Measurements from ENCODE around the gene ITPKB.
"Not testable (repeated sequence)": the region's sequence is repeated elsewhere in the genome, so short reads cannot be mapped to it uniquely, and the experiment has no call there.

ITPKB gene

GRCh38 chr1:226625832-226626576, 113.1 kb downstream of the ITPKB start:
- no peak for TF ChIP-seq CTCF (IDR thresholded peaks at IDR 0.05; ENCODE audit: low read depth, low read length, missing control alignments)
- in situ Hi-C loops (cut with HindIII; ENCODE audit: low sequenced_read_pairs): loop anchor here (25.0 kb wide), 1 partner anchor 211 kb away; no protein-coding TSS in a partner anchor
- DNase-seq (ENCODE audit: low read depth): no peak
- no peak overlapping the region for H3K4me3 ChIP-seq (ENCODE audit: low read depth, low read length)

- no peak for TF ChIP-seq CTCF (IDR thresholded peaks at IDR 0.05; ENCODE audit: low read depth, low read length, missing control alignments)
- DNase-seq (ENCODE audit: low read depth): no peak
Observed at GRCh38 chr1:226625326-226625725, 113.8 kb downstream of the ITPKB start.

GRCh38 chr1:226624526-226624925, 114.6 kb downstream of the ITPKB start:
- no peak overlapping the region for H3K4me3 ChIP-seq (ENCODE audit: low read depth, low read length)
- in situ Hi-C loops (cut with HindIII; ENCODE audit: low sequenced_read_pairs): no loop called here
- TF ChIP-seq CTCF (IDR thresholded peaks at IDR 0.05; ENCODE audit: low read depth, low read length, missing control alignments): no peak
- no peak for DNase-seq (ENCODE audit: low read depth)

More at GRCh38 chr1:226625326-226625725, 113.8 kb downstream of the ITPKB start:
- in situ Hi-C loops (cut with HindIII; ENCODE audit: low sequenced_read_pairs): loop anchor here (25.0 kb wide), 1 partner anchor 212 kb away; no protein-coding TSS in a partner anchor
- H3K4me3 ChIP-seq (ENCODE audit: low read depth, low read length): no peak overlapping the region

- in situ Hi-C loops (cut with HindIII; ENCODE audit: low sequenced_read_pairs): no loop called here
- no peak for DNase-seq (ENCODE audit: low read depth)
- H3K4me3 ChIP-seq (ENCODE audit: low read depth, low read length): no peak overlapping the region
- TF ChIP-seq CTCF (IDR thresholded peaks at IDR 0.05; ENCODE audit: low read depth, low read length, missing control alignments): no peak
Observed at GRCh38 chr1:226622012-226622411, 117.1 kb downstream of the ITPKB start.

- in situ Hi-C loops (cut with HindIII; ENCODE audit: low sequenced_read_pairs): no loop called here
- no peak for DNase-seq (ENCODE audit: low read depth)
Observed at GRCh38 chr1:226619031-226619430, 120.1 kb downstream of the ITPKB start.

GRCh38 chr1:226618380-226618779, 120.7 kb downstream of the ITPKB start:
- no peak overlapping the region for H3K4me3 ChIP-seq (ENCODE audit: low read depth, low read length)
- no peak for DNase-seq (ENCODE audit: low read depth)
- in situ Hi-C loops (cut with HindIII; ENCODE audit: low sequenced_read_pairs): no loop called here
- TF ChIP-seq CTCF (IDR thresholded peaks at IDR 0.05; ENCODE audit: low read depth, low read length, missing control alignments): no peak

More at GRCh38 chr1:226619031-226619430, 120.1 kb downstream of the ITPKB start:
- H3K4me3 ChIP-seq (ENCODE audit: low read depth, low read length): no peak overlapping the region
- no peak for TF ChIP-seq CTCF (IDR thresholded peaks at IDR 0.05; ENCODE audit: low read depth, low read length, missing control alignments)

GRCh38 chr1:226617719-226618118, 121.4 kb downstream of the ITPKB start:
- in situ Hi-C loops (cut with HindIII; ENCODE audit: low sequenced_read_pairs); H3K4me3 ChIP-seq (ENCODE audit: low read depth, low read length); DNase-seq (ENCODE audit: low read depth): not testable (repeated sequence)
